ENCODE data around the gene ERICH2. TPM values are rescaled to one million over a fixed set of nuclear protein-coding genes. Genes with fewer than 3 reads are reported as not detected.

Gene ERICH2
- total RNA-seq, 1 donor from 2014 or later = not detected

- Histone ChIP-seq H3K4me3 (no peak overlapping the region), H3K27ac (no peak overlapping the region), H3K27me3 (no peaks in the 10 kb centered on the region), H3K36me3 (no peaks in the 10 kb centered on the region), H3K4me1 (no peaks in the 10 kb centered on the region), H3K9me3 (no peaks in the 10 kb centered on the region)
- DNase-seq (ENCODE audit: low spot score in 2 of 2) = no peak
- intact Hi-C loops (cut with DNase I) = no loop called here
- no peak for TF ChIP-seq CTCF (IDR thresholded peaks at IDR 0.05)
Measured at GRCh38 chr2:170842785-170843184, 72.6 kb downstream of the ERICH2 start.

GRCh38 chr2:170843656-170844055, 73.5 kb downstream of the ERICH2 start:
- DNase-seq (ENCODE audit: low spot score in 2 of 2) = no peak
- TF ChIP-seq CTCF (IDR thresholded peaks at IDR 0.05) = no peak
- Histone ChIP-seq H3K27me3 (no peaks in the 10 kb centered on the region), H3K36me3 (no peaks in the 10 kb centered on the region), H3K9me3 (no peaks in the 10 kb centered on the region), H3K4me1 (no peaks in the 10 kb centered on the region), H3K27ac (peak overlapping the region in 1 of 2 donors; percentile 39), H3K4me3 (no peak overlapping the region)
- intact Hi-C loops (cut with DNase I) = no loop called here

- H3K27me3 ChIP-seq = no peaks in the 10 kb centered on the region
- TF ChIP-seq CTCF (IDR thresholded peaks at IDR 0.05) = no peak
- H3K27ac ChIP-seq = no peak overlapping the region
- no peaks in the 10 kb centered on the region for H3K4me1 ChIP-seq
- intact Hi-C loops (cut with DNase I) = no loop called here
- H3K36me3 ChIP-seq = no peaks in the 10 kb centered on the region
- H3K9me3 ChIP-seq = no peaks in the 10 kb centered on the region
- DNase-seq (ENCODE audit: low spot score in 2 of 2) = no peak
- H3K4me3 ChIP-seq = no peak overlapping the region
Measured at GRCh38 chr2:170845343-170845742, 75.2 kb downstream of the ERICH2 start.

GRCh38 chr2:170846314-170846713, 76.1 kb downstream of the ERICH2 start:
- H3K27me3 ChIP-seq = no peaks in the 10 kb centered on the region
- H3K9me3 ChIP-seq = no peaks in the 10 kb centered on the region
- H3K4me3 ChIP-seq = no peak overlapping the region
- no peak for DNase-seq (ENCODE audit: low spot score in 2 of 2)
- H3K4me1 ChIP-seq = no peaks in the 10 kb centered on the region
- intact Hi-C loops (cut with DNase I) = no loop called here
- H3K27ac ChIP-seq = no peak overlapping the region
- H3K36me3 ChIP-seq = no peaks in the 10 kb centered on the region
- TF ChIP-seq CTCF (IDR thresholded peaks at IDR 0.05) = no peak

- no peak for DNase-seq (ENCODE audit: low spot score in 2 of 2)
- Histone ChIP-seq H3K27me3 (no peaks in the 10 kb centered on the region), H3K4me1 (no peaks in the 10 kb centered on the region), H3K4me3 (no peak overlapping the region), H3K27ac (no peak overlapping the region), H3K36me3 (no peaks in the 10 kb centered on the region), H3K9me3 (no peaks in the 10 kb centered on the region)
- intact Hi-C loops (cut with DNase I) = no loop called here
- TF ChIP-seq CTCF (IDR thresholded peaks at IDR 0.05) = no peak
Measured at GRCh38 chr2:170847716-170848115, 77.5 kb downstream of the ERICH2 start.

Other genes with a start within 250 kb of the ERICH2 start
- 2.8 TPM for gene SP5, start 55.0 kb upstream of the ERICH2 start, total RNA-seq
- gene GAD1, start 46.5 kb downstream of the ERICH2 start, total RNA-seq = 0.96 TPM
- gene GORASP2, start 158.9 kb downstream of the ERICH2 start, total RNA-seq = 21.5 TPM

Data from ascending aorta (tissue), 2 donors.